Lower leg skin (tissue), 3 donors: ENCODE measurements around the gene MDFIC.

Experiments used
- CTCF ChIP-seq, 3 donors: fragments of 450-650 bp; IDR thresholded peaks; one replicate each; pipeline ENCODE4 v1.5.1; 2016; ENCODE audit warnings: antibody characterized with exemption in 3 of 3, mild to moderate bottlenecking in 3 of 3, moderate library complexity in 2 of 3
- POLR2A ChIP-seq, 2 donors: fragments of 450-650 bp; IDR thresholded peaks; one replicate each; pipeline ENCODE4 v1.6.1; 2016 to 2017; ENCODE audit warnings: antibody characterized with exemption in 2 of 2, mild to moderate bottlenecking in 1 of 2, moderate library complexity in 1 of 2

DNA sequence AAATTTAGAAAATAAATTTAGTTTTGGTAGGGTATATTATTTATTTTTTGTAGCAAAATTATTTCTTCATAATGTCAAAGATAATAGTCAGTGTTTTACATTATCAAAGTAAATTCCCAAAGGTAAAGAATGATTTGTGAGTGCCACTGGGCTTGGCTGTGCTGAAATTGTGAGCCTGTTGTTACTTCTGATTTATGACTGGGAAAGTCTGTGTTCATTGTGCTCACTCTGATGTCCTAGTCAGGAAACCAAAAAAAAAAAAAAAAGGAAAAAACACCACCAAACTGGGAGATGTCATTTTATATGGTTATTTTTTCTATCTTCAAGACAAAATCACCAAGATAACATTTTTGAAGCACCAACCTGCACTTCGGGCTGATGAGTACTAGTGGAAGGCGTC is 44.3 kb downstream of the MDFIC start:
- TF ChIP-seq POLR2A (IDR thresholded peaks at IDR 0.05) (no peak), CTCF (IDR thresholded peaks at IDR 0.05) (no peak)
